GM19463 (cell line): Measurements from ENCODE around the gene CCDC158.
"Not testable (repeated sequence)": the region's sequence is repeated elsewhere in the genome, so short reads cannot be mapped to it uniquely, and the experiment has no call there.

Source experiments
- ATAC-seq: cut with Tn5 transposase; IDR thresholded peaks from one replicate; pipeline ENCODE4 v1.9.1; 2021; ENCODE audit warnings: mild to moderate bottlenecking, moderate library complexity; ENCODE audit not compliant: unreplicated experiment

The CCDC158 gene

GRCh38 chr4:76420762-76421581 lies at the start of gene CCDC158:
TSS of gene CCDC158 (minus strand) at chr4:76421141. CDS start at chr4:76403207, 17,934 bp downstream.
- ATAC-seq: no peak

GRCh38 chr4:76470532-76470931 lies 49.6 kb upstream of the CCDC158 start:
- ATAC-seq: no peak

GRCh38 chr4:76470064-76470463 lies 49.1 kb upstream of the CCDC158 start:
- ATAC-seq: no peak

- ATAC-seq: no peak
Measured at GRCh38 chr4:76463568-76463967, 42.6 kb upstream of the CCDC158 start.

- ATAC-seq: no peak
Measured at GRCh38 chr4:76459291-76459723, 38.4 kb upstream of the CCDC158 start.

- no peak for ATAC-seq
Measured at GRCh38 chr4:76458825-76459224, 37.9 kb upstream of the CCDC158 start.

- no peak for ATAC-seq
Measured at GRCh38 chr4:76458297-76458696, 37.4 kb upstream of the CCDC158 start.

GRCh38 chr4:76457885-76458284 lies 36.9 kb upstream of the CCDC158 start:
- ATAC-seq: no peak

GRCh38 chr4:76454073-76454472 lies 33.1 kb upstream of the CCDC158 start:
- not testable (repeated sequence) for ATAC-seq

- ATAC-seq: no peak
Measured at GRCh38 chr4:76453232-76453631, 32.3 kb upstream of the CCDC158 start.

- ATAC-seq: no peak
Measured at GRCh38 chr4:76449833-76450232, 28.9 kb upstream of the CCDC158 start.

GRCh38 chr4:76449362-76449767 lies 28.4 kb upstream of the CCDC158 start:
- no peak for ATAC-seq

- no peak for ATAC-seq
Measured at GRCh38 chr4:76448211-76448610, 27.3 kb upstream of the CCDC158 start.

GRCh38 chr4:76447393-76447851 lies 26.5 kb upstream of the CCDC158 start:
- ATAC-seq: no peak

- no peak for ATAC-seq
Measured at GRCh38 chr4:76445911-76446310, 25.0 kb upstream of the CCDC158 start.

GRCh38 chr4:76443376-76443775 lies 22.4 kb upstream of the CCDC158 start:
- ATAC-seq: no peak

- ATAC-seq: no peak
Measured at GRCh38 chr4:76442807-76443206, 21.9 kb upstream of the CCDC158 start.

- ATAC-seq: no peak
Measured at GRCh38 chr4:76441881-76442280, 20.9 kb upstream of the CCDC158 start.

- no peak for ATAC-seq
Measured at GRCh38 chr4:76439491-76439890, 18.6 kb upstream of the CCDC158 start.

GRCh38 chr4:76435528-76436319 lies 14.8 kb upstream of the CCDC158 start:
- ATAC-seq: no peak

GRCh38 chr4:76434901-76435527 lies 14.1 kb upstream of the CCDC158 start, which contains the start of gene SHROOM3:
TSS of gene SHROOM3 (plus strand) at chr4:76435229. CDS start at chr4:76436053, 824 bp downstream.
- ATAC-seq: no peak
